T47D (cell line): ENCODE measurements around the gene KIAA0513.
A peak's percentile ranks its signal among the peaks of the same experiment; 100 is the strongest.

Experiments used
- DNase-seq, 2 experiments: peaks; one replicate each; pipeline versions ENCODE4 v3.0.0 to v3.0.0-alpha.2; 2011 to 2012; ENCODE audit warnings: low read depth in 1 of 2, low spot score in 1 of 2
- JUND ChIP-seq: IDR thresholded peaks from 2 replicates; pipeline ENCODE4 v1.6.1; 2012; ENCODE audit warnings: low read depth
- in situ Hi-C: cut with HindIII; loops from 2 replicates; pipeline ENCODE4 v1.10.0; 2016; ENCODE audit warnings: low sequenced_read_pairs, low pct_unique_long_range_greater_than_20kb

The KIAA0513 gene

DNA sequence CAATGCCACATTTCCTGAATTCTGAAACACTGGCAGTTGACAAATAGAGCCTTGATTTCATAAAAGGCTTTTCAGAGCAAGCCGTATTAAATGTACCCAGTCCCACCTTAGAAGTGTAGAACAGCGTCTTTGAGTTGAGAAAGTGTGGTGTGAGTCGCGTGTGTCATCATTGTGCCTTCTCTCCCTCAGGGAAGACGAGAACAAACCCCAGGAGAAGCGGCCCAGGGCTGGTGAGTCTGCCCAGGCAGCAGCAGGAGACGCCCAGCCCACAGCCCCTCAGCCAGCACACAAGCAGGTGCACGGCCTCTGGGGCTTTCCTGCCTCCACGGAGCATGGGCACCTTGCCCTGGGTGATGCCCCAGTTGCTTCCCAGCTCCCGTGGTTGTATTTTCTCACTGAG is 50.6 kb downstream of the KIAA0513 start:
- no peak for DNase-seq
- in situ Hi-C loops, result no loop called here
- no peak for TF ChIP-seq JUND

DNA sequence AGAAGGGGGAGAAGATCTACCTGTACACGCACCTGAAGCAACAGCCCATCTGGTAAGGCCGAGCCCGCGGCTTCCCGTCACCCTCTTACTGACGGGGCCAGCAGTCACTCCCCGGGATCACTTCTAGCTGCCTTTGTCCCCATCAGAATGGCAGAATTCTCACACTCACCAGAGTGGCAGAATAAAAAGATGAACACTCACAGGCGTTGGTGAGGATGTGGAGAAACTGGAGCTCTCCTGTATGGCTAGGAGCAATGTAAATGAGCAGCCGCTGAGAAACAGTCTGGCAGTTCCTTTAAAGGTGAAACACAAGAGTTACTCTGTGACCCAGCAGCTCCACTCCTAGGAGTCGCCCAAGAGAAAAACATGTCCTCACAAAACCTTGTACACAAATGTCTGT is 51.4 kb downstream of the KIAA0513 start:
- in situ Hi-C loops, result no loop called here
- no peak for TF ChIP-seq JUND
- no peak for DNase-seq

DNA sequence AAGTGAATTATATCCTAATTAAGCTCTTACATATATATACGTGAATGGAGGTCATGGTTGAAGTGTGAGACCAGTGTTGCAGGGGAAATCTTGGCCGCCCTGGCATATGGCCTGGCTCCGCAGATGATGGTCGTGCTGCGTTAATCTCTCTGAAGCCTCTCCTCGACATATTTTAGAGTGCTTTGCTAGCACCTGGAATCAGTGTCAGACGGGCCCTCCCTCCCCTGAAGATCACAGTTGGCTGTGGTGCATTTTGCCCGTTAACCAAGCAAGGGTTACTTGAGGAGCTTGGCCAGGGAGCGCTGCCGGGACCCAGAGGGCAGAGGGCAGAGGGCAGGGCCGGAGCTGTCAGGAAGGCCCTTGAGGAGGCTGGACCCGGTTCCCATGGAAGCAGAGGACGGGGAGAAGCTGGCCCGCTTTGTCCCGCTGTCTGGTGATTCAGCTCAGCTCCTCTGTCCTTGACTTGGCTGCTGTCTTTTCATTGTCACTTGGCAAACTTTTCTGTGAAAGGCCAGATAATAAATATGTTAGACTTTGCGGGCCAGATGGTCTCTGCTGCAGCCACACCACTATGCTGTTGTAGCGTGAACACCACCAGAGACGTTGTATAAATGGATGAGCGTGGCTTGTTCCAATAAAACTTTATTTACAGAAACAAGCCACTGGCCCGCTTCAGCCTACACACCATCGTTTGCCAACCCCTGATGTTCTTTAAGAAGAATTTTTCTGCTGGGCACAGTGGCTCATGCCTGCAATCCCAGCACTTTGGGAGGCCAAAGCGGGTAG is 52.4 kb downstream of the KIAA0513 start:
- DNase-seq, result no peak
- TF ChIP-seq JUND, result no peak
- in situ Hi-C loops, result no loop called here

DNA sequence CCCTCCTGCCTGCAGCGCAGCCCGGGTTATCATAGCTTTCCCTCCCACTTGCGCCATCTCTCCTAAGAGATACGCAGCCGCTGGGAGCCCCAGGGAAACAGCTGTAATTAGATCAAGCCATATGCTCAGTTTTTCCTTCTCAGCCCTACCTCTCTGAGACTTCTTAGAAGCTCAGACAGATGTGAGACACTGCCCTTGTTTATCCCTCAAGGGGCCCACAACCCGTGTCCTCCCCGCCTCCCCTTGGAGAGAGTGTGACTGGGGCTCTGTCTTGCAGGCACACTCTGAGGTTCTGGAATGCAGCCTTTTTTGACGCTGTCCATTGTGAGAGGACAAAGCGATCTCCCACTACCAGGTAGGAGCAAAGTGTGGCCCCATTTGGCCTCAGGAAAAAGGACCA is 53.4 kb downstream of the KIAA0513 start:
- TF ChIP-seq JUND, result no peak
- in situ Hi-C loops, result no loop called here

DNA sequence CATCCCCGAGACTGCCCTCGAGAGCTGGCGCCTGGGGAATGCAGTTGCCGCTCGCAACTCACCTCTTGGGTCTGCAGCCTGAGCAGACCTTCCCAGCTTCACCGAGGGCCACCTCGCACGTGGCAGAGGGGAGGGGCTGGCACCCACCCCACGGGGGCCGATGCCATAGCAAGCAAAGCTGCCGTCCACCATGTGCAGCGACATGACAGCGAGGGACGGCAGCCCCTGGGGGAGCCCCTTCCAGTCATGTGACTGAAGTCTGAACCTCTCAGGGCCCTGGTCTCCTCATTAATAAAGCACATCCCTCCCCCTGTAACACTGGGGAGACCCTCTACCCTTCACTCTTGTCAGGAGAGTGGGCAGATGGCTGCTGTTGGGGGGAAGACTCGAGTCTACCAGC is 54.2 kb downstream of the KIAA0513 start:
- in situ Hi-C loops, result no loop called here
- no peak for TF ChIP-seq JUND
- DNase-seq, result no peak

More for the DNA sequence above, 53.4 kb downstream of the KIAA0513 start:
- DNase-seq, result no peak

DNA sequence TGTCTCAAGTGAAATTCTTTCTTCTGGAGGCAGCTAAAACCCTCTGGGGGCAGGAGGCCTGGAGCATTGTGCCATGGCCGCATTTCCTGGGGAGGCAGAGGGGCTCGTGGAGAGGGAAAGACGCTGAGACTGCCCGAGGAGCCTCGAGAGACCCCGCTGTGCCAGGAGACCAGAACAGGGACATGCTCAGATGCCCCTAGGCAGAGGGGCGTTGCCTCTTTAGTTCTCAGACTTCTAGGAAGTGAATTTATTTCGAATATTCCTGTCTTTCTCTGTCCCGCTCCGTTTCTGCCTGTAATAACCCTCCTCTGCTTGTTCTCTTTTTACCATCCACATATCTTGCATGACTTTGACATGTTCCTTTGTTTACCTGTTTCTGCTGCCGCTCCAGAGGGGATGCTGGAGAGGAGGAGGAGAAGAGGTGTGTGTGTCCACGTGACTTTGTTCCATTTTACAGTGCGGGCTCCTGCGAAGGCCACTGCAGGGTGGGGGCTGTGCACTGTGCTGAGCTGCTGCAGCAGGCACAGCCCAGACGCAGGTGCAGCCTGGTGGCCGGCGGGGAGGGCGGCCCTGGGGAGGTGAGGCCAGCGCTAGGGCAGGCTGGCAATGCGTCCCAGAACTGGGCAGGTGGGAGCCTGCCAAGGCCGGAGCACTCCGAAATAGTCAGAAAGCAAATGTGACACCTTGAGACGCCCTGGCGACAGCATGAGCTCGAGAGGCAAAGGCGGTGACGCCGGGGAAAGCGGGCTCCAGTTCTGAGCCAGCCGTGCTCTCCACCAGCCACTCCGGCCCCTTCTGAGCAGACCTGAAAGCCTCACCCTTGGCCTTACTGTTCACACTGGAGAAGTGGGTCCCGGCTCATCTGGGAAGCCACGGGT is 54.8 kb downstream of the KIAA0513 start:
- TF ChIP-seq JUND, result no peak
- DNase-seq, result no peak
- in situ Hi-C loops, result no loop called here

DNA sequence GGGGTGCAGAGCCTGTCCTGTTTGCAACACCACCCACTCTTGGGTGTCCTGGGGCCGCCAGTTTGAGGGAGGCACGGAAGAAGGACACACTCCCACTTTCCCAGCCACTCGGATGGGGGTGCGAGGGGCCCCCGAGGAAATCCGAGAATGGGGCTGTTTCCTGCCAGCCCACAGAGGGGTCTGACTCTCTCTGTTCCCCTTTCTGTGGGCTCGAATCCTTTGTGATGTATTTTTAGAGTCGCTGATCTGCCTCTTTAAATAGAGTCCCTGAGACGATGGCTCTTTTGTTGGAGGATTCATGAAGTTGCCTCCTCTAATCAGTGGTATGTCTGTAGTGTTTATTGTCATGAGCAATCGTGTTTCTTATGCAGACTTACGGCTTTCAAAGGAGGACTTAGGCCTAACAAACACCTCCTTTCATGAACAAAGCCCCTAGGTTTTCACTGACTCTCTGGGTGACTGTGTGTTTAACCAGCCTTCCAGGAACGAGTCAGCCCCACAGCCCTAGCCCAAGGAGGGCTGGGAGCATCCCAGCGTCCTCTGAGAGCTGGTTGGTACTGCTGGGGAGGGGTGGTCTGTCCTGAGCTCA is 55.5 kb downstream of the KIAA0513 start:
- TF ChIP-seq JUND, result no peak
- in situ Hi-C loops, result no loop called here
- DNase-seq, result no peak

DNA sequence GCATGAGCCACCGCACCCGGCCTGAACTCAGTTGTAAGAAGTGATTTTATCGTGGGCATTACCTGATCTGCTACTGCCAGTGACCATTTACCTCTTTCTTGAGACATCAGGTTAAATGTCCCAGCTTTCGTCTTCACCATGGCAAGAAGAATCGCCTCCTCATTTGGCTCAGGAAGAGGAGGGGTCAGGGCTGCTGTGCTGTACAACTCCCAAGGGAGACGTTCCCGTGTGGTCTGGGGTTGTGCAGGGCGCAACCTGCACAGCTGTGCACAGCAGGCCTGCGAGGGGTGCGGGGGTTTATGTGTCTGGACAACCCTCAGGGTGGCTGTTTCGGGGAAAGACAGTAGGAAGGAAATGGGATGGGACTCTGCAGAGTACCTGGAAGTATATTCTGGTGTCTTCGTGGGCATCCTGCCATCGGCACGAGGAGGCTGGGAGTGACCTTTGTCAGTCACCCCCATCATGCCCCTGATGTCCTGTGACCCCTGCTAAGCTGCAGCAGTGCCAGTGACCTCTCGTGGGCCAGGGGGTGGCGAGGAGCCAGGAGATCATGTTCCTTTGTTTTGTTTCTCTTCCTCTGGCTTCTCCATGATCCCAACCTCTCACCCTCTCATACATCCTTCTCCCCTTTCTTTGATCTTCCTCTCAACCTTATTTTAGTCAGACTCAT is 57.4 kb downstream of the KIAA0513 start:
- in situ Hi-C loops, result no loop called here
- DNase-seq, result no peak
- no peak for TF ChIP-seq JUND

DNA sequence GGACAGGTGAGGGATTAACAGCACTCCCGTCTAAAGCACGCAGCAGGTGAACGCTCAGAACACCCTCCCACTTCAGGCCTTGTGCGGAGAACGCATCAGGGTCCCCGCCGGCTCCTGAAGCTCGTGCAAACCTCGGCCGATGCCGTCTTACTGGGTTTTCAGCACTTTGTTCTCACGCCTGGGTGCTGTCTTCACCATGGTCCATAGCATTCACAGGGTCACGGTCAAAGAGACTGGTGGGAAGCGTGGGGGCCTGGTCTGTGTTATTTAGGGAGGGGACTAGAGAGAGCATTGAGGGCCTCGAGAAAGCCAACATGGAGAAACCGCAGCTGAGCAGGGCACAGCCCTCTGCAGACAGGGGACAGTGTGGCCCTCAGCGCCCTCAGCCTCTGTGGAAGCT is 58.1 kb downstream of the KIAA0513 start:
- in situ Hi-C loops, result no loop called here
- no peak for TF ChIP-seq JUND
- DNase-seq, result no peak

DNA sequence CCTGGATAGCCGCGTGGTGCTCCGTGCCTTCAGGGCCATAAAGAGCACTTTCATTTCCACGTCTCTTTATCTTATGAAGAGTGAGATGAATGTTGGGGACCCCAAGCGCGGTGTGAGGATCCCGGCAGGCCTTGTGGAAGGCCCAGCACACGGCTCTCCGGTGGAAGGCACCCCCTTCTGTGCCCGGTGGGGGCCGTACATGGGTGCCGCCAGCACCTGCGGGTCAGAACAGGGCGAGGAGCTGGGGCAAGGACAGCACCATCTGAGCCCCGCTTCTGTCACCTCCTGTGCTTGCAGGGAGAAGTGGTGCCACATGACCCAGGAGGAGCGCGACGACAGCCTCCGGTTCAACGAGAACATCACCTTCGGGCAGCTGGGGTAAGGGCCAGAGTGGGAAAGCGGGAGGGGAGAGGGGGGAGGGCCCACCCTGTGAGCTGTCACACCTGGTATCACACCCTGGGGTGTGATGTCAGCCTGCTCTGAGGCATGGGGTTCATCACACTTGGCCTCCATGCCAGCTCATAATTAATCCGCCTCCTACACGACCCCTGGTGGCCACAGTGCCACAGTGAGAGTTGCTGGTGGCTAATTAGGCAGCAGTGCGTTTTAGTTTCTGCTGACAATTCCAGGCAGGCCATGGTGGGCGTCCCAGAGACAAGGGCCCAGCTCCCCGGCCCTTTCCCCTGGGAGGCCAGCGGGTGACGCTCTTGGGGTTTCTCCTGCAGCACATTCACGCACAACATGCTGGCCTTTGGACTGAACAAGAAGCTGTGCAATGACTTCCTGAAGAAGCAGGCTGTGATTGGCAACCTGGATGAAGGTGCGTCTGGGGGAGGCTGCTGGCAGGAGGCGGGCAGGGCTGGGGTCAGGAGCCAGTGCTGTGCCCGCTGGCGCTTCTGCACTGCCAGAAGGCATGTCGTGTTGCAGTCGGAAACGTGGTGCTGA is 59.0 kb downstream of the KIAA0513 start:
- in situ Hi-C loops, result no loop called here
- TF ChIP-seq JUND, result no peak
- peak; percentile 75 to 96 for DNase-seq

DNA sequence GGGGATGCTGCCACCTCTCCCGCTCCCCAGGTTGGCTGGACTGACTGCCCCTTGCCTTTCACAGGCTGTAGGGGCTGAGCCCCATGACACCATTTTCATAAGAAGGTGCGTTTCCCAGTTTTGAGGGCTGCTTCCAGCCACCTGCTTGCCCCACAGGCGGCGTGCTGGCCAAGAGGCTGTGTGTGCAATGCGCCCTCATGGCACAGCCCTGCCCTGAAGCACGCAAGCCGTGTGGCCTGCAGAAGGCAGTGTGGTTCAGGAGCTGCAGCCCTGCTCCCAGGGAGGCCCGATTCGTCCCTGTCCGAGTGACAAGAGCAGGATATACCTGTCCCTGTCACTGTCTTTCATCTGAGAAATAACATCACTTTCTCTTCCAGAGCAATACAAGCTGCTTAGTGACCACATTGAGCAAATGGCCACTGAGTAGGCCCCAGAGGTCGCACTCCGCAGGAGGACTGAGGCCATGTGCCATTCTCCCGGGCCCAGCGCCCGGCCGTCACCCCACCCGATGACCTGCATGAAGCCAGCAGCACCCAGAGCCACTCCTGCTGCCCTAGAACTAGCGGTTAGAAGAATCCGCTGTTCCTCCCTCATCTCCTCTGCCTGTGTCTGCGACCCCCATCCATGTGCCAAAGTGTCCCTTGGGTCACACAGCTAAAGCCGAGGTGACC is 60.4 kb downstream of the KIAA0513 start:
- TF ChIP-seq JUND, result no peak
- no peak for DNase-seq
- in situ Hi-C loops, result no loop called here
